AG10803 (cell line): ENCODE measurements around the gene C1orf21.

ENCODE experiments used
- DNase-seq: peaks from one replicate; pipeline ENCODE4 v3.0.0; 2010; ENCODE audit warnings: low read depth
- H3K4me3 ChIP-seq: 2 replicates; pipeline ENCODE4 v1.5.1; 2011; ENCODE audit warnings: mild to moderate bottlenecking, low read length, control low read depth
- CTCF ChIP-seq: conservative IDR thresholded peaks from 2 replicates; pipeline ENCODE4 v1.5.1; 2011; ENCODE audit warnings: mild to moderate bottlenecking, low read length, control low read depth, inconsistent platforms

The C1orf21 gene

GRCh38 chr1:184465489-184466146 is 78.8 kb downstream of the C1orf21 start:
- no peak for DNase-seq
- TF ChIP-seq CTCF = no peak
- no peak overlapping the region for H3K4me3 ChIP-seq

- DNase-seq = no peak
- H3K4me3 ChIP-seq = no peak overlapping the region
- TF ChIP-seq CTCF = no peak
Measured at GRCh38 chr1:184467295-184467694, 80.5 kb downstream of the C1orf21 start.

GRCh38 chr1:184469396-184469795 is 82.6 kb downstream of the C1orf21 start:
- no peak overlapping the region for H3K4me3 ChIP-seq
- no peak for TF ChIP-seq CTCF
- DNase-seq = no peak

GRCh38 chr1:184471686-184472085 is 84.9 kb downstream of the C1orf21 start:
- TF ChIP-seq CTCF = no peak
- DNase-seq = no peak
- no peak overlapping the region for H3K4me3 ChIP-seq

GRCh38 chr1:184472136-184472535 is 85.3 kb downstream of the C1orf21 start:
- peak; percentile 8 for DNase-seq
- no peak overlapping the region for H3K4me3 ChIP-seq
- no peak for TF ChIP-seq CTCF

- DNase-seq = no peak
- TF ChIP-seq CTCF = no peak
Measured at GRCh38 chr1:184473176-184473966, 86.5 kb downstream of the C1orf21 start.

GRCh38 chr1:184476187-184476586 is 89.4 kb downstream of the C1orf21 start:
- no peak overlapping the region for H3K4me3 ChIP-seq
- no peak for TF ChIP-seq CTCF
- no peak for DNase-seq

More at GRCh38 chr1:184473176-184473966, 86.5 kb downstream of the C1orf21 start:
- H3K4me3 ChIP-seq = no peak overlapping the region
